Measurements from ENCODE around the gene KRT10. TPM values are rescaled to one million over a fixed set of nuclear protein-coding genes. Genes with fewer than 3 reads are reported as not detected.

KRT10 gene
- total and polyA plus RNA-seq, 2 experiments from 2014 or later, result 9.6 to 123 TPM

- no peak for TF ChIP-seq JUNB (IDR thresholded peaks at IDR 0.05; ENCODE audit: unreplicated experiment)
- no peak for TF ChIP-seq ZNF114 (CRISPR knock-in tag; IDR thresholded peaks at IDR 0.05)
- TF ChIP-seq CTCF (conservative IDR thresholded peaks at IDR 0.05; ENCODE audit: low read depth in 2 of 2), result no peak
- no peak for TF ChIP-seq REST (IDR thresholded peaks at IDR 0.05; ENCODE audit: unreplicated experiment)
- no peak for TF ChIP-seq ZNF331 (CRISPR knock-in tag; IDR thresholded peaks at IDR 0.05; ENCODE audit: low read depth)
Measured at GRCh38 chr17:40795019-40795667, 27.3 kb downstream of the KRT10 start (continued).

GRCh38 chr17:40794466-40794865 lies 27.9 kb downstream of the KRT10 start:
- Histone ChIP-seq H2AFZ (no peak overlapping the region), H3K9me2 (ENCODE audit: insufficient read depth) (no peaks in the 10 kb centered on the region), H4K20me1 (replicated peaks; ENCODE audit: insufficient read depth) (no peaks in the 10 kb centered on the region), H3K4me3 (no peak overlapping the region), H3F3A (replicated peaks; ENCODE audit: low read depth) (no peaks in the 10 kb centered on the region), H3K79me2 (replicated peaks; ENCODE audit: insufficient read depth) (no peaks in the 10 kb centered on the region), H3K36me3 (ENCODE audit: insufficient read depth) (no peaks in the 10 kb centered on the region), H3K4me2 (no peak overlapping the region), H3K27ac (ENCODE audit: low read depth) (no peak overlapping the region), H3K4me1 (ENCODE audit: insufficient read depth) (no peaks in the 10 kb centered on the region), H3K27me3 (ENCODE audit: insufficient read depth) (no peaks in the 10 kb centered on the region)
- peaks cover 4% of the 10 kb centered on the region for H3K27me3 Mint-ChIP-seq (ENCODE audit: insufficient read depth, low read depth, poor library complexity)
- no peaks in the 10 kb centered on the region for H3K36me3 Mint-ChIP-seq (ENCODE audit: low read depth)
- no peaks in the 10 kb centered on the region for H3K9me3 Mint-ChIP-seq
- ATAC-seq (no peak), DNase-seq (ENCODE audit: low spot score) (no peak)
- peaks cover 3% of the 10 kb centered on the region; the same call in 1 of the 3 replicates for H3K4me1 Mint-ChIP-seq
- no peak overlapping the region for H3K27ac Mint-ChIP-seq
- no peak overlapping the region for H3K4me3 Mint-ChIP-seq
- TF ChIP-seq ZNF462 (CRISPR knock-in tag; IDR thresholded peaks at IDR 0.05) (no peak), POLR2AphosphoS5 (IDR thresholded peaks at IDR 0.05; ENCODE audit: low read depth) (no peak), REST (IDR thresholded peaks at IDR 0.05; ENCODE audit: unreplicated experiment) (no peak), STAT1 (IDR thresholded peaks at IDR 0.05; ENCODE audit: unreplicated experiment) (no peak), ZNF331 (CRISPR knock-in tag; IDR thresholded peaks at IDR 0.05; ENCODE audit: low read depth) (no peak), EZH2 (IDR thresholded peaks at IDR 0.05; ENCODE audit: low read depth, unreplicated experiment) (no peak)
